Superior temporal gyrus (tissue), 1 donor: ENCODE results near the gene PCDH1.

Experiments used
- DNase-seq: peaks from one replicate; pipeline ENCODE4 v3.0.0-alpha.2; 2016; ENCODE audit errors: extremely low spot score

PCDH1 gene

DNA sequence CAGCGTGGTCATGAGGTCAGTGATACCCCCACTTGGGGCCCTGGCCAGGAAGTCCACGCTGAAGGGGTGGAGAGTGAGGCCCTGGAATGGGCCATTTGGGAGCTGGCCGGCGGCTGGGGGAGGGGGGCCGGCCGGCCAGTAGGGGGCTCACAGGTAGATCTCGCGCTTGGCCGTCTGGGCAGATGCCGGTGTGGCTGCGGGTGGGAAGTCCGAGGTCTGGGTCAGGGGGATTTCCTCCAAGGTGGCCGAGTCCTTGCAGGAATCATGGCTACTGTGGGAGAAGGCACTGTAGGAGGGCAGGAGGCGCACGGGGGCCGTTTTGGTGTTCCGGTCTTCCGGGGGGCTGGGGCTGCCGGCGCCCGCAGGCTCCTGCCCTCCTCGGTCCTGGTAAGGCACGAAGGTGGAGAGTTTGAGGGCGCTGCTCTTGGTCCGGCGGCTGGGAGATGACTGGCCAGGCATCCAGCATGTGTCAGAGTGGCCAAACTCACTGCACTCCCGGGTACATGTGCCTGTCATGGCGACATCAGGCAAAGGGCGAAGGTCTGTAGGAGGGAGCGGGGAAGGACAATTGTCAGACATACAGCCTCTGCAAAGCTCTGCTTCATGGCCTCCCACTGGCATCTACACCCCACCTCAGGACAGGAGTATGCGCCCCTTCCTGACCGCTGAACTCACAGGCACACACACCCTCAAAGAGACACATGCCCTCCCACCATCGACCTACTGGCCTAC, 24.1 kb downstream of the PCDH1 start:
- DNase-seq, result no peak

DNA sequence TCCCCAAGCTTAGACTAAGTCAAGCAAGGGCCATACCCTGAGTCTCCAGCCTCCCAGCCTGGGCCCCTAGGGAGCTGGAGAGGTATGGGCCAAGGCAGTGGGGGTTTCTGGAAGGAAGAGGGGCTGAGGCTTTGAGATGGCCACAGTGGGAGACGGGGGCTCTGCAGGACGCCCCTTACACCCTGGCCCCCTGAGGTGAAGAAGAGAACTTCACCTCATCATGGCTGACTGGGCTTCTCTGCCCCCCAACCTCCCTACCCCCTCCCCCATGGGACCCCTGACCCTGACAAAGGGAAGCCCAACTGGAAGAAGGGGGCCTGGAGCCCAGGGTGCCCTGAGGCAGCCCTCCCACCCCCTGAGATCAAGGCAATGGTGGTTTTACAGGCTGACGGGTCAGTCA, 25.8 kb downstream of the PCDH1 start:
- no peak for DNase-seq

GRCh38 chr5:141851195-141851874, 26.9 kb downstream of the PCDH1 start:
- DNase-seq, result no peak

- DNase-seq, result no peak
These were observed 27.4 kb downstream of the PCDH1 start for GRCh38 chr5:141850786-141851185.

- peak; percentile 71 for DNase-seq
These were observed 27.9 kb downstream of the PCDH1 start for GRCh38 chr5:141850244-141850768.

DNA sequence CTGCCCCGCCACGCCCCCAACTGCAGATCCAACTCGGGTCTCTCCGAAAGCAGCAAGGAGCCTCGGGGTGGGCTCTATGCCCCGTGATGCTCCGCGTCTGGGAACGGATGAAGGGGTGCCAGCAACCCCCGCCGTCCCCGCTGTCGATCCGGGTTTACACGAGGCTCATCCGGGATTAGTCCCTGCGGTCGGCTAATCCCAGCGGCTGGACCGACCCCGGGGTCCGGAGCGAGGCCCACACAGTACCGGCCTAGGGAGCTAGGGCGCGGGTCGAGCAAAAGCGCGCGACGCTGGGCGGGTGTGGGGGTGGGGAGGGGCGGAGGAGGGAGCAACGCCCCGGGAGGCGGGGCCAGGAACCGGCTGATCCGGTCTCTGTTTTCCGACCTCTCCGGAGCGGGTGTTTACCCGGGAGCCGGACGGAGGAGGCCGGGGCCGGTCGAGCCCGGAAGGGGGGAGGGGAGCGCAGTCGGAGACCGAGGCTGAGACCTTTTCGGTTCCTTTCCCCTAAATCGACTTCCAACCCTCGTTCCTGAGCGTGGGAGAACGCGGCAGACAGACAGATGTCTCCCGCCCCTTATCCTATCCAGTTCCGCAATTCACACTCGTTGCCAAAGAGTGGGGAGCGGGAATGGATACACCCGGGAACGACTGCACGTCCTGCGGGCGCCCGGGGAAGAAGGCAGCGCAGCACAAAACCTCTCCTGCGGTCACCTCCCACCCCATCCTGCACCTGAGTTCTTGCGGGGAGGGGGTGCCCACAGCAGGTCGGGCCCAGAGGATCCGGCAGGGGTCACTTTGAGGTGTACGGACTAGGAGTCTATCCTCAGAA, 28.6 kb downstream of the PCDH1 start:
- DNase-seq, result peak; percentile 84

DNA sequence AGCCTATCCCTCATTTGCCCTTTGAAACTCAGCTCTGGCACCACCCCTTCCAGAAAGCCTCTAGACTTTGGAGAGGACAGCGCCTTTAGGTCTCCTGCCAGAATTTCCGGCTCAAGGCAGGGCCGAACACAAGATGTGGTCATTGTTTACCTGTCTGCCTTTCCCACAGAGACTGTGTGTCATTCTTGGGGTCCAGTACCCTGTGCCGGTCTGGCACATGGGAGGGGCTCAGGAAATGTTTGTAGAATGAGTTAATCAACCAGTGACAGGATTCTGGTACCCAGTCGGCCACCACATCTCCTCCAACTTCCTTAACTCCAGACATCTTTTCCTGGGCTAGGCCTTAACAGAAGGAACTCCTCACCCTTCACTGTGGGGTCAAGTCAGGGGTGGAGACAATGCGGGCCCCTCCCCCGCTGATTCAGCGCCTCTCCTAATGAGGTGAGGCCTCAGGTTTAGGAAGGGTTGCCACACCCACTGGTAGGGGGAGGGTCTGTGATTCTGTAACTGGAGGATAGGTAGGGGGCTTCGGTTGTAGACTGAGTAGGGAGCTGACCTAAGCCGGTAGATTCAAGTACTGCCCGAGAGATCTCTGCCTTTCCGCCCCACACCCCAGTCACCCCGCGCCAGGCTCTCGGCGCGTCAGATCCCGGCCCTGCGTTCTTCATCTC, 29.3 kb downstream of the PCDH1 start:
- DNase-seq, result no peak

- peak; percentile 93 for DNase-seq
These were observed 32.2 kb downstream of the PCDH1 start for GRCh38 chr5:141846031-141846430.

- DNase-seq, result no peak
These were observed 32.8 kb downstream of the PCDH1 start for GRCh38 chr5:141845371-141845851.

GRCh38 chr5:141844414-141845097, 33.7 kb downstream of the PCDH1 start:
- no peak for DNase-seq

DNA sequence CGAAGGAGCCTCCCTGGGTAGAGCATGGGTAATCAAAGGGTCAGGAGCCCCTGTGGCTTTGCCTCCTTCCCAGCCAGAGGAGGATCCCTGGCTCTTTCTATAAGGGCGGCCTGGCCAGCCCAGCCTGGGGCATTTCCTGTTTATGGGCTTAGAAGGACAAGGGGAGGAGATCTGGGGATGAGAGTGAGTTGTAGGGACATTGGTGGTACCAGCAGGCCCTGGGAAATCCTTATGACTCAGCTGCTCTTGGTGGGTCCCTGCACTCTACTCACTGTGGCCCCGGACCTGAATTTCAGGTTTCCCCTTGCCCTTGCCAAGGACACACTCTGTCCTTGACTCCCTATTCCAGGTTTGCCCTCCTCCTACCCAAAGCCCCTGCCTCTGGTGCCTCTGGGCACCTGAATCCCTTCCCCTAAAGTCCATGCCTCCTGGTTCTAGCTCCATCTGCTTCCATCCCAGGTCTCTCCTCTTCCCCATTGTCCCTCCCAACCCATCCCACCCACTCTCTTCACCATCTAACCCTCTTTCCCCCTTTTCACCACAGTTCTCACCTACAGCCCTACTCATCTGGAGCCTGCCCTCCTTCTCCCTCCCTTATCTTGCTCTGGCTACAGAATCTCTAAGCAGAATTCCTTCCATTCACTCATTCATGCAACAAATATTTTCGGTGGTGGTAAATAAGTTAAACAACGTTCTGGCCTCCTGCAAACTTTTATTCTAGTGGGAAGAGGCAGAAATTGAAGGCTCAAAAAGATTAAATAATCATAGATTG, 34.9 kb downstream of the PCDH1 start:
- no peak for DNase-seq

- DNase-seq, result no peak
These were observed 36.6 kb downstream of the PCDH1 start for GRCh38 chr5:141841378-141842180.

DNA sequence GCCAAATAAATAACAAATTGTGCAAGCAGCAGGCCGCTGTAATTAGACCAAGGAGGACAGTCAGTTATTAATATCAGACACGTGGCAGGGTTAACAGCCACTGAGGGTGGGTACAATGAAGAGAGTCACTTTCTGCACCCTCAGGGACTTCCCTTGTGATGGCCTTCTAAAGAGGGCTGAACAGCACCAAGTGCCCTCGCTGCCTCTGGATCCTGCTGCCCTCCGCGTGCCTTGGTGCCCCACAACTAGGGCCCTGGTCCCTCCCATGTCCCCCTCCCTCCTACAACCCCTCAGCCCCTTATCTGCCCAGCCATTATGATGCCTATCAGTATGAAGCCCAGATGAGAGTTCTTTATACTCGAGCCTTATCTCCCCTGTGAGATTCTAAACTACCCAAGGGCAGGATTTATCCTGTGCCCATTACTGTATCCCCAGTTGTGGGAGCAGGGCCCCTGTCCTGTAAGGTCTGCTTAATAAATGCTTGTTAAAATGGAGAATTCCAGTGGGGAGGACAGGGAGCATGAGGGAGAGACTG, 37.3 kb downstream of the PCDH1 start:
- no peak for DNase-seq

DNA sequence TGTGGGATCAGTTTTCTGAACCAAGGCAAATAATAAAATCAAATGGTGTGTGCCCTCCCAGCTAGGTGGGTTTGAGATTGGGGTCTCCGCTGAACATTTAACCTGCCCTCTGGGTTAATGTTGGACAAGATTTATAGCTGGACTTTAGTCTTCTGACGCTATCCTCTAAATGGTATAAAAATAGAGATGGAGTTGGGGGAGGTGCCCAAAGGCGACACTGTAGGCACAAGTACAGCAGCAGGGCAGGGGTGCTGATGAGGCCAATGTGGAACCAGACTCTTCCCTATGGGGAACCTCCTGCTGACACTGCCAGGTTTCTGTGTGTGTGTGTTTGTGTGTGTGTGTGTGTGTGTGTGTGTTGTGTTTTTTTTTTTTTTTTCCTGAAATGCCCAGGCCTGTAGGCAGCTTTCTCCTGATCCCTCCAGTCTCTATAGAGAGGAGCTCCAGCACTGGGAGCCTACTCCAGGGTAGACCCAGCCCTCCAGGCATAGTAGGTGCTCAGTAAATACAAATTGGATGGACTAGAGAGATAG, 37.9 kb downstream of the PCDH1 start:
- DNase-seq, result no peak

GRCh38 chr5:141839015-141839513, 39.1 kb downstream of the PCDH1 start:
- no peak for DNase-seq

DNA sequence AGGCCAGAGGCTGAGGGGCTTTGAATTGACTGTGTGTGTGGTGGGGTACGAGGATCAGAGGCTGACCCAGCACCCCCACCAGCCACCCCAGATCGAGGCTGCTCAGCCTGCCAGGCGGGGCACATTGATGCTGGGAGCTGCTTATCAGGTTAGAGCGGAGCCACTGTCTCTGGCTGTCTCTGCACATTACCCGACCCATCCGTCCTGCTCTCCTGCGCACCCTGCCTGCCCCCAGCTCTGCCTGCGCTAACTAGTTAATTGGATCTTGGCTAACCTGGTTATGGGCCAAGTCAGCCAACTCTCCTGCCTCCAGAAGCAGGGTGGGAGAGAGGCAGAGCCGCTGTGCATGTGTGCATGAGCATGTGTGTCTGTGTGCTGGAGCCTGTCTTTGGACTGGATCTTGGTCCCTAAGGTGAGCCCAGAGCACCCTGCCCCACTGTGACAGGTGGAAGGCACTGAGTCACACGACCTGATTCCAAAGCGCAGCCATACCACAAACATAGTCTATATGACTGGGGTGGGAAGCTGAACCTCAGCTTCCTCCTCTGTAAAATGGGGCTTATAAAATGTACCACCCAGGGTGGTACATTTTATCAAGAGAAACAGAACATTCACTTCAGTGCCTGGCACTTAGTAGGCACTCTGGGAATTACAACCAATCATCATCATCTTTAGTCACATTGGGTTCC, 39.7 kb downstream of the PCDH1 start:
- no peak for DNase-seq

DNA sequence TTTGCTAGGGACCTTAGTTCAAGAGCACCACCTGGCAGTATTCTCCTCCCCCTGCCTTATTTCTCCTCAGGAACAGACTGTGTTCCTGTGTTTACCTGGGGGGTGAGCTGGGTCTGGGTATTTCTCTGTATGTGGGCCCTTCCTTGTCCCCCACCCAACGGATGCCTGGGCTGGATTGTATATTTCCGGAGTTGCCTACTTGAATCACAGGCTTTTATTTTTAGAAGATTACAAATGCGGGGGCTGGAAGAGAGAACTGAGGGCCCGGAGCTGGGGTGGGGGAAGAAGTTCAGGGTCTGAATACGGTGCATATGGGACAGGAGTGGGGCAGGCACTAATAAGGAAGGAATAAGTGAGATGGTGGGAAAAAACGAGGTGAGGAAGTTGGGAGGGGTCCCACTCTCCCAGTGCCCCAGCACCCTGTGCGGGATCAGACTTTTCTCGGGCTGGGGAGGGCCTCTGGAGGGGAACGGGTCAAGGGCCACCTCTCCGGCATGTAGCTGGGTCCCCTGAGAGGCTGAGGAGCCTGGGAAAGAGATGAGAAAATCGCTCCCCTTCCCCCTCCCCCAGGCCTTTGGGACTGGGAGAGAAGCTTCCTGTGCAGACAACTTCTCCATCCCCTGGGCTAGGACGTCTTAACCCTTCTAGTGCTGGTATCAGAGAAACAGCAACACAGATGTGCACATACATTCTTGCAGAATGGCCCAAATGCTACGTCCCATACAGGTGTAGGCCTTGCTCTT, 42.1 kb downstream of the PCDH1 start:
- DNase-seq, result no peak
